Stimulated activated CD8-positive, alpha-beta memory T cell treated with anti-CD3 and anti-CD28 coated beads, Interleukin-15, amount 100 ng/mL, for 24 hours (primary cell): Measurements from ENCODE around the gene MAP4K2.

Source experiments
- DNase-seq: peaks from one replicate; pipeline ENCODE4 v3.0.0-alpha.2; 2020; ENCODE audit warnings: low read depth

The MAP4K2 gene

DNA sequence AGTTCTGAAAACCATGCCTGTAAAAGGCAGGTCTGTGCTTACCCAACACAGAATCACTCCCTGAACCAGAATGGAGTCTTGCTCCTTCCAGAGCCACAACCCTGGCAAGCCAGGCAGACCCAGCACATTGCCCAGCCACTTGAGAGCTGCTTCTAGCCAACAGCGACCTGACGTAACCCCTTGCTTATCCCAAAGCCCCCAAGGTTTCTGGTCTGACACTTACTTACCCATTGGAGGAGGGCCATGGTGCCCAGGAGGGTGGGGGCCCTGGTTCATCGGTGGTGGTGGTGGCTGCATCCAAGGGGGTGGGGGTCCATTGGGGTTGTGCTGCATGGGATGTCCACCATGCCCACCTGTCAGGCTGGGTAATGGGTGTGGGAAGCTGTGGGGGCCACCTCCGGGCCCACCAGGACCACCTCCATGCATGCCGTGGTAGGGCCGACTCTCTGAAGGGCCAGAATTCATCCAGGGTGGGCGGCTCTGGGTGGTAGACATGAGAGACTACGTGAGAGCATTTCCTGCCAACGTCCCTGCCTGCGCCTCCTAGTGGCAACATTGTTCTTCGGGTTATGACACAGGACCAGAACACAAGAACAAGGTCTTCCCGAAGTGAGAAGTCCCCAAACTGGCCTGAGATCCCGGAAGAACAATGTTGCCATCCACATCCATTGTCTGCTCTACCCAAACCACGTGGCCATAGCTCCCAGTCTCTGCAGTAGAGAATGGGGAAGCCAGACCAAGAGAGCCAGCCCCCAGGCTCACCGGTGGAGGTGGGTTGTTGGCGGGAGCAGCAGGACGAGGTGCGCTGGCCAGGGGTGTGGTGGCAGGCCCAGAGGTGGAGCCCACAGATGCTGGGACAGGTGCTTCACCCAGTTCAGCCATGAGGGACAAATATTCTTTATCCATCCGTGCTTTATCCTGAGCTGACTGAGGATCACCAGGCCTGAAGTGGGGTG lies 35.4 kb downstream of the MAP4K2 start:
- peak; percentile 74 for DNase-seq

- no peak for DNase-seq
Measured at GRCh38 chr11:64766881-64767280, 36.1 kb downstream of the MAP4K2 start.

DNA sequence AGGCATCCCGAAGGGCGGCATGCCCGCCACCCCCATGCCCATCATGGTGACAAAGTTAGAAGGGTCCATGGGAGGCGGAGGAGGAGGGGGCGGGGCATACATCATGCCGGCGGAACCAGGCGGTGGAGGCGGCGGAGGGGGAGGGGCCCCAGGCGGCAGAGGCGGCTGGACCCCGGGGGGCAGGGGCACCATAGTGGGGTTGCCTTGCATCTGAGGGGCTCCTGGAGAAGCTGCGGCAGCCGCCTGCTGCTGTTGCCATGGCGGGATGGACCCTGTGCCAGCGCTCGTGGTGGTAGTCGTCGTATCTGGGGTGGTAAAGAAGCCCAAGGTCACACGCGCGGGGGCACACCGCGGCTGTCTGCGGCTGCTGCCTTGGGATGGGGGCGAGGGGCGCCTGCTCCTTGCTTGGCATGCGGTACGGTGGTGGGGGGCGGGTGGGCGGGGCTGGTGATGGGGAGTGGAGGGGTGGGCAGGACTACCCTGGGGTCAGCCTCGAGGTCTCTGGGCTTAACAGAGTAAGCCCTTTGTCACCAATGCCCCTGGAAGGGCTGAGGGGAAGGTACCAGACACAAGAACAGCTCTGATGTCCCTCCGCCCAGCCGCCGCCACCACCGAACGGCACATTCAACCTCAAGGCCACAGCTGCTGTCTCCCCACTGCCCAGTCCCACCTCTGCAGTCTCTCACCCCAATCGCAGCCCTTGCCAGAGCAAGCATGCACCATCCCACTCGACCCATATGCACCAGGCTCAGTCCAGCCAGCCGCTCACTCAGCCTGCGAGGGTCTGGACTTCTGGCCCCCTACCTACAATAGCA lies 37.0 kb downstream of the MAP4K2 start:
- no peak for DNase-seq

- no peak for DNase-seq
Measured at GRCh38 chr11:64765291-64765850, 37.6 kb downstream of the MAP4K2 start.

GRCh38 chr11:64764753-64765152 lies 38.3 kb downstream of the MAP4K2 start:
- DNase-seq = no peak

GRCh38 chr11:64764040-64764611 lies 38.9 kb downstream of the MAP4K2 start:
- no peak for DNase-seq

GRCh38 chr11:64763526-64764039 lies 39.4 kb downstream of the MAP4K2 start:
- no peak for DNase-seq

- DNase-seq = no peak
Measured at GRCh38 chr11:64762674-64763525, 40.1 kb downstream of the MAP4K2 start.

DNA sequence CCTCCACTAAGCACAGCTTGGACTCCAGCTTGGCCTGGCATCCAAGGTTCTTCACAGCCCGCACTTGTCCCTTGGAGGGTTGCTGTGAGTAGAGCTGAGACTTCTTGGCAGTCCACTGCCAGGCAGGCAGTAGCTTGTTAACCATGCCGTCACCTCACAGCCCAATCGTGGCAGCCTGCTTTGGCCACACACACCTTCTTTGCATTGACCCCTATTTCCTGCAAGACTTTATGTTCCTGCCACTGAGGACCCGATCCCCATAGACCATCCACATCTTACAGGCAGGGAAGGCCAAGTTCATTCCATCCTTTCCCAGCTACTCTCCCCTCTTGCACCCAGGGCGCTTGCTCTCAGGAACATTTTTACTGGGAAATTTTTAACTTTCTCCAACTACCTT lies 40.7 kb downstream of the MAP4K2 start:
- DNase-seq = no peak

DNA sequence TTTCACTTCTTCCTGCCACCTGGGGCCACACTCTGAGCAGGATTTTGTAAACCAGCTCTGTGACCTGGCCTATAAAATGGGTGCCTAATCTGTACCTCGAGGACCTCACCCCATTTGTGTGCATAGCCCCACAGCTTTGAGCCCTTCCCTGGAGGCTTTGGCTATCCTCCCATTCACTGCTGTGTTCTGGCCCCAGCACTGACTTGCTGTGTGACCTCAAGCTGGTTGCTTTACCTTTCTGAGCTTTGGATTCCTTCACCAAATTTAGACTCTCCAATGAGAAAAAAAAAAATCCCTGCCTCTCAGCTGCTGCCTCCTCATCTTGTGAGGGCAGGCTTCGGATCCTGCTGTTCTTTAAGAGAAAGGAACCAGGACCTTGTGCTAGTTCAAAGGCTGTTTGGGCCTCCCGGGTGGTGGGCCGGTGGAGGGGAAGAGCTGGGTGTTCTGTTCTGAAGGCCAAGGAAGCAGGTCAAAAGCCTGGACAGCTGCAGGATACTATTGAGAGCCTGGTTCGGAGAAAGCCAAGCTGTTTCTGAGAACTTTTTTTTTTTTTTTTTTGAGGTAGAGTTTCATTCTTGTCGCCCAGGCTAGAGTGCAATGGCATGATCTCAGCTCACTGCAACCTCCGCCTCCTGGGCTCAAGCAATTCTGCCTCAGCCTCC lies 42.1 kb downstream of the MAP4K2 start:
- no peak for DNase-seq

- no peak for DNase-seq
Measured at GRCh38 chr11:64759722-64760719, 43.0 kb downstream of the MAP4K2 start, which contains the start of gene PYGM. Gene PYGM, minus strand, starts transcription at chr11:64759974. Its CDS starts 76 bp downstream, at chr11:64759898.

GRCh38 chr11:64759131-64759721 lies 43.8 kb downstream of the MAP4K2 start:
- DNase-seq = no peak

- DNase-seq = no peak
Measured at GRCh38 chr11:64758330-64759079, 44.5 kb downstream of the MAP4K2 start.

DNA sequence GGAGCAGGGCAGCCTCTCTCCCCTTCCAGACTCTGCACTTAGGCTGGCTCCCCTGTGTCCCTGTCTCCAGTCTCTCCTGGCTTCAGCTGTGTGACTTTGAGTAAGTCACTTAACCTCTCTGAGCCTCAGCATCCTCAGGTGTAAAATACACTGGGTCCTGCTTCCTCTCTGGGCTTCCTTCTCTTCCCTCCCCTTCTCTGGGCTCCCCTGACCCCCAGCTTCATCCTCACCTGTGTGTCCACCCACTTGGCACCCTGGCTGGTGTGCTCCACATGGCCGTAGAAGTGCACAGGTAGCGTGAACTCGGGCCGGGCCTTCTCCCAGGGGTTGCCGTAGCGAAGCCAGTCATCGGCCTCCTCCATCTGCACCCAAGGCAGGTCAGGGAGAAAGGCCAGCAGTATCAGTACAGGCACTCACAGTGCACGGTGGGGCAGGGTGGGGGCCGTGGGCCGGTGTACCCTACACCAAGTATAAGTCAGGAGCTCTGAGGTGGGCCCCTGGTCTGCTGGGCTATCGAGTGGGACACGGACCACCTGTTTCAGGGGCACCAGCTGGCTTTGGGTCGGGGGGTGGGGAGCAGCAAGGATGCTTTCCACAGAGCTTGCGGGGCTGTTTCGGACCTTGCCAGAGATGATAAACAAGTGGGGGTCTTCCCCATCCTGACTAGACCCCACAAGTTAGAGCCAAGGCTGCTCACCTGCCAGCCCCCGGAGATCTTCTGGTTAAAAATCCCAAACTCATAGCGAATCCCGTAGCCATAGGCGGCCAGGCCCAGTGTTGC lies 45.3 kb downstream of the MAP4K2 start:
- no peak for DNase-seq

DNA sequence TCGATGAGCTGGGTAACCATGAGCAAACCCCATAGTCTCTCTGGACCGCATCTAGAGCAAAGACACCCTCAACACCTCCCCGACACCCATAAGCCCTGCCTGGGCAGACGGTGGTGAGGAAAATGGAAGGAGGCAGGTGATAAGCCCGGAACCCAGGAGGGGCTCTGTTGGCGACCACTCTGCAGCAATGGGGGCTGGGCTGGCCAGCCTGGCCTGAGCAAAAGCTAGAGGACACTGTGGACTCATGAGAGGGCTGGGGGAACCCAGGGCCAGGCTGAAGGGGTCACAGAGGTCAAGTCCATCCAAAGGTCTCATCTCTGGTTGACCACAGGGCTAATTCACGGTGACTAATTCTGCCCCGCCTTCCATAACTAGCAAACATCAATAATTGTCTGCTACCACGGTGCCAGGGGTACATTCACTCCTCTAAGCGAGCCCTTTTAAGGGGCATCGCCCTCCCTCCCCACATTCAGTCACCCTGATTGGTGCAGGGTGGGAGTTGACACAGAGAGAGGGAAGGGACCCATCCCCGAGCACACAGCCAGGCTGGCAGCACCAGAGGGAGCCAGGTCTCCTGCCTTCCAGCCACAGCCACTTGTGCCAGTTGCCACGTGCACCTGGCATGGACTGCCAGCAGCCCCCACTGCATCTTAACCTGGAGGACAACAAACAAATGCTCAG lies 47.2 kb downstream of the MAP4K2 start:
- no peak for DNase-seq

DNA sequence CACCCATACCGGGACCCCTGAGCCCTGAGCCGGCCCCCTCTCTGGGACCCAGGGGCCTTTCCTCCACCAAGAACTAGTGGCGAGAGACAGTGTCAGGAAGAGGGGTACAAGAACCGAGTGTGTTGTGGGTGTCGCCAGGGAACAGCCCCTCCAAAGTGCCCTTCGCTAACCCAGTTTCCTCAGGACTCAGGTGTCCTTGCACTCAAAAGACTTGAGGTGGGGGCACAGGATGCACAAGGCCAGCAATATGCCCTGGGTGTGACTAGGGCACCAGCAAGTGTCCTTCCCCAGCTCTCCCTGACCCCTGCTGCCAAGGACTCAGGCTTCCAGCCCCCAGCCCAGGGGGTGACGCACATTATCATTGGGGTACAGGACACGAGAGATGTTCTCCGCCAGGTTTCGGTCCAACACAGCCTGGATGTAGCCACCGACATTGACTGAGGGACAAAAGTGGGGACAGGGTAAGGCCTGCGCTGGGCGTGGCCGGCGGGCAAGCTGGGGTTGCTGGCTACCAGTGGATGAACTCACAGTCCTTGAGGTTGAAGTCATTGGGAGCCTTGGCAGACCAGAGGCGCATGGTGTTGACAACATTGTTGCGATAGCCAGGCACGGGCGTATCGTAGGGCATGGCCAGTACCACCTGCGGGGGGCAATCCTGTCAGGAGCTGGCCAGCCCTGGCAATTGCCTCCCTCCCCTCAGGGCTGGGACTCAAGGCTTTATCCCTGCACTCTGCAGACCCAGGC lies 47.9 kb downstream of the MAP4K2 start:
- DNase-seq = no peak
